Activated T-cell treated with anti-CD3 and anti-CD28 coated beads for 4 hours (primary cell): ENCODE measurements around the gene ETV4.

Experiments
- DNase-seq: peaks from one replicate; pipeline ENCODE4 v3.0.0-alpha.2; 2020

ETV4 gene

GRCh38 chr17:43572368-43572980 lies 26.3 kb upstream of the ETV4 start:
- no peak for DNase-seq

- DNase-seq, result no peak
These were observed 24.4 kb upstream of the ETV4 start for GRCh38 chr17:43570518-43570928.

GRCh38 chr17:43568506-43569082 lies 22.5 kb upstream of the ETV4 start:
- no peak for DNase-seq

- DNase-seq, result no peak
These were observed 17.8 kb upstream of the ETV4 start for GRCh38 chr17:43563600-43564594.

- DNase-seq, result no peak
These were observed 16.8 kb upstream of the ETV4 start for GRCh38 chr17:43562679-43563599.

GRCh38 chr17:43560461-43561427 lies 14.6 kb upstream of the ETV4 start:
- DNase-seq, result no peak

- no peak for DNase-seq
These were observed 13.1 kb upstream of the ETV4 start for GRCh38 chr17:43559161-43559816.

GRCh38 chr17:43558805-43559160 lies 12.6 kb upstream of the ETV4 start:
- DNase-seq, result no peak

- no peak for DNase-seq
These were observed 10.2 kb upstream of the ETV4 start for GRCh38 chr17:43556292-43556691.

GRCh38 chr17:43554857-43555256 lies 8.7 kb upstream of the ETV4 start:
- DNase-seq, result no peak

- DNase-seq, result no peak
These were observed 7.4 kb upstream of the ETV4 start for GRCh38 chr17:43553573-43553972.

GRCh38 chr17:43552229-43552837 lies 6.2 kb upstream of the ETV4 start:
- no peak for DNase-seq

- DNase-seq, result no peak
These were observed 4.6 kb upstream of the ETV4 start for GRCh38 chr17:43550754-43551153.

- no peak for DNase-seq
These were observed 3.4 kb upstream of the ETV4 start for GRCh38 chr17:43549496-43549895.

GRCh38 chr17:43548689-43549379 lies 2.7 kb upstream of the ETV4 start:
- DNase-seq, result no peak

GRCh38 chr17:43547659-43548256 lies 1.6 kb upstream of the ETV4 start:
- no peak for DNase-seq

GRCh38 chr17:43547189-43547550 lies 1.0 kb upstream of the ETV4 start:
- DNase-seq, result no peak

- peak; percentile 1 for DNase-seq
These were observed 832 bp downstream of the ETV4 start for GRCh38 chr17:43545383-43545632.

GRCh38 chr17:43543771-43544575 lies 2.2 kb downstream of the ETV4 start:
- no peak for DNase-seq
